Measurements from ENCODE around the gene TPRG1L.
A peak's percentile ranks its signal among the peaks of the same experiment; 100 is the strongest.
"Not testable (repeated sequence)": the region's sequence is repeated elsewhere in the genome, so short reads cannot be mapped to it uniquely, and the experiment has no call there.

TPRG1L gene

GRCh38 chr1:3580231-3580630 is 44.6 kb upstream of the TPRG1L start:
- ChIA-PET POLR2A (no interaction called here), CTCF (interaction anchor here (0.6 to 0.8 kb wide), 2 partner anchors 41 to 42 kb away, joined by 3 to 4 read pairs; no protein-coding TSS in a partner anchor)
- Histone ChIP-seq H3K9me3 (ENCODE audit: control insufficient read depth, insufficient read depth, low read depth, low read length) (no peaks in the 10 kb centered on the region), H3K4me1 (ENCODE audit: control insufficient read depth, insufficient read depth, low read length) (no peaks in the 10 kb centered on the region), H3K36me3 (ENCODE audit: control insufficient read depth in 2 of 2, insufficient read depth in 1 of 2, low read length in 2 of 2) (no peaks in the 10 kb centered on the region), H3K27ac (ENCODE audit: extremely low read depth, low read depth, low read length) (no peak overlapping the region), H3K4me3 (ENCODE audit: low read depth, low read length) (no peak overlapping the region)
- TF ChIP-seq ZNF37A (tag by site-specific recombination; IDR thresholded peaks at IDR 0.05) (no peak), ZNF302 (tag by site-specific recombination; IDR thresholded peaks at IDR 0.05; ENCODE audit: low read depth) (no peak), BCL11A (tag by site-specific recombination; IDR thresholded peaks at IDR 0.05; ENCODE audit: low read depth) (no peak), ELK4 (IDR thresholded peaks at IDR 0.05; ENCODE audit: borderline replicate concordance, low read depth, low read length) (no peak), ZIC2 (tag by site-specific recombination; IDR thresholded peaks at IDR 0.05) (peak; percentile 55)

GRCh38 chr1:3581296-3582036 is 43.3 kb upstream of the TPRG1L start:
- POLR2A ChIA-PET = no interaction called here

GRCh38 chr1:3583751-3584150 is 41.1 kb upstream of the TPRG1L start:
- H3K27ac ChIP-seq (ENCODE audit: extremely low read depth, low read depth, low read length); H3K9me3 ChIP-seq (ENCODE audit: control insufficient read depth, insufficient read depth, low read depth, low read length); H3K36me3 ChIP-seq (ENCODE audit: control insufficient read depth in 2 of 2, insufficient read depth in 1 of 2, low read length in 2 of 2); H3K4me1 ChIP-seq (ENCODE audit: control insufficient read depth, insufficient read depth, low read length); POLR2A ChIA-PET; H3K4me3 ChIP-seq (ENCODE audit: low read depth, low read length): not testable (repeated sequence)
- CTCF ChIA-PET = interaction anchor here (0.5 kb wide), 1 partner anchor 808 kb away, joined by 5 read pairs; no protein-coding TSS in a partner anchor

More at GRCh38 chr1:3581296-3582036, 43.3 kb upstream of the TPRG1L start:
- Histone ChIP-seq H3K36me3 (ENCODE audit: control insufficient read depth in 2 of 2, insufficient read depth in 1 of 2, low read length in 2 of 2) (no peaks in the 10 kb centered on the region), H3K27ac (ENCODE audit: extremely low read depth, low read depth, low read length) (no peak overlapping the region), H3K9me3 (ENCODE audit: control insufficient read depth, insufficient read depth, low read depth, low read length) (no peaks in the 10 kb centered on the region), H3K4me3 (ENCODE audit: low read depth, low read length) (no peak overlapping the region), H3K4me1 (ENCODE audit: control insufficient read depth, insufficient read depth, low read length) (no peaks in the 10 kb centered on the region)
- TF ChIP-seq ZIC2 (tag by site-specific recombination; IDR thresholded peaks at IDR 0.05) (0 out of 2 replicates have a peak, but pooled peaks have one; percentile 8), ZNF658 (tag by site-specific recombination; IDR thresholded peaks at IDR 0.05) (no peak)
- CTCF ChIA-PET = interaction anchor here (1.2 kb wide), 1 partner anchor 38 kb away, joined by 3 read pairs; no protein-coding TSS in a partner anchor

- Histone ChIP-seq H3K4me1 (ENCODE audit: control insufficient read depth, insufficient read depth, low read length) (no peaks in the 10 kb centered on the region), H3K27ac (ENCODE audit: extremely low read depth, low read depth, low read length) (no peak overlapping the region), H3K36me3 (ENCODE audit: control insufficient read depth in 2 of 2, insufficient read depth in 1 of 2, low read length in 2 of 2) (no peaks in the 10 kb centered on the region), H3K9me3 (ENCODE audit: control insufficient read depth, insufficient read depth, low read depth, low read length) (no peaks in the 10 kb centered on the region), H3K4me3 (ENCODE audit: low read depth, low read length) (no peak overlapping the region)
- TF ChIP-seq ZNF311 (tag by site-specific recombination; IDR thresholded peaks at IDR 0.05; ENCODE audit: borderline replicate concordance) = no peak
- TF ChIP-seq EGR2 (tag by site-specific recombination; IDR thresholded peaks at IDR 0.05; ENCODE audit: low read depth) = peak; percentile 91; the same call in 1 of the 2 replicates
- no peak for TF ChIP-seq ZNF529 (tag by site-specific recombination; IDR thresholded peaks at IDR 0.05; ENCODE audit: insufficient replicate concordance)
- no peak for TF ChIP-seq ZNF530 (tag by site-specific recombination; IDR thresholded peaks at IDR 0.05; ENCODE audit: low read depth)
- no peak for TF ChIP-seq MYNN (tag by site-specific recombination; IDR thresholded peaks at IDR 0.05; ENCODE audit: borderline replicate concordance)
- TF ChIP-seq ZNF558 (tag by site-specific recombination; IDR thresholded peaks at IDR 0.05) = no peak
- TF ChIP-seq ZXDB (tag by site-specific recombination; IDR thresholded peaks at IDR 0.05) = no peak
- TF ChIP-seq ZFHX2 (tag by site-specific recombination; conservative IDR thresholded peaks at IDR 0.05) = peak; percentile 96
- no peak for TF ChIP-seq YY1 (tag by site-specific recombination; IDR thresholded peaks at IDR 0.05)
- TF ChIP-seq ZNF341 (tag by site-specific recombination; IDR thresholded peaks at IDR 0.05; ENCODE audit: low read depth) = no peak
- no peak for TF ChIP-seq ZNF174 (tag by site-specific recombination; IDR thresholded peaks at IDR 0.05)
- peak; percentile 37; the same call in 1 of the 2 replicates for TF ChIP-seq ZNF18 (tag by site-specific recombination; IDR thresholded peaks at IDR 0.05)
- POLR2A ChIA-PET = no interaction called here
- CTCF ChIA-PET = no interaction called here
These were observed 39.9 kb upstream of the TPRG1L start for GRCh38 chr1:3584915-3585314.
